IPS-NIHi11 (cell line): ENCODE results near the gene ARNT2.

Experiments
- DNase-seq: peaks from one replicate; pipeline ENCODE4 v3.0.0; 2012; ENCODE audit warnings: mixed read lengths, low spot score

Gene ARNT2

DNA sequence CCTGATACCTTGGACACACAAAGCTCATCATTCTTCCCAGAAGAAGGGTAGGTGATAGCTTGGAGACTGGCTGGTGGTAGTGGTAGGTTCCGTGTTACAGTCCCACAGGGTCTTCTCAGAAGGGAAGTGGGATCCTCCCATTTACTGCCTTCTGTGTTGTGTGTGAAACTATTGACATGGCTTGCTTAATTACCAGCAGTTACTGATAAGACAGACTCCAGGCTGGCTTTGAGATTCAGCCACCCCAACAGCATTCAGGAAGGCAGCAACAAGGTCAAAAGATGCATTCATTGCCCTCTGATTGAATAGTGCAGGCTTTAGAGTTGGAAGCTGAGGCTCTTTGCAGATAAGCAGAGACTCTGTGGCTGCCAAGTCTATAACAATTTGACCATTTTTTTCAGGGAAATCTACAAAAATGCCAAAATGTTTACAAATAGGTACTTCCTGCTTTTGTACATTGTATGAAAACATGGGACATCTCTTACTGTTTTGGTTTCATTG, 7.7 kb downstream of the ARNT2 start:
- DNase-seq: no peak

DNA sequence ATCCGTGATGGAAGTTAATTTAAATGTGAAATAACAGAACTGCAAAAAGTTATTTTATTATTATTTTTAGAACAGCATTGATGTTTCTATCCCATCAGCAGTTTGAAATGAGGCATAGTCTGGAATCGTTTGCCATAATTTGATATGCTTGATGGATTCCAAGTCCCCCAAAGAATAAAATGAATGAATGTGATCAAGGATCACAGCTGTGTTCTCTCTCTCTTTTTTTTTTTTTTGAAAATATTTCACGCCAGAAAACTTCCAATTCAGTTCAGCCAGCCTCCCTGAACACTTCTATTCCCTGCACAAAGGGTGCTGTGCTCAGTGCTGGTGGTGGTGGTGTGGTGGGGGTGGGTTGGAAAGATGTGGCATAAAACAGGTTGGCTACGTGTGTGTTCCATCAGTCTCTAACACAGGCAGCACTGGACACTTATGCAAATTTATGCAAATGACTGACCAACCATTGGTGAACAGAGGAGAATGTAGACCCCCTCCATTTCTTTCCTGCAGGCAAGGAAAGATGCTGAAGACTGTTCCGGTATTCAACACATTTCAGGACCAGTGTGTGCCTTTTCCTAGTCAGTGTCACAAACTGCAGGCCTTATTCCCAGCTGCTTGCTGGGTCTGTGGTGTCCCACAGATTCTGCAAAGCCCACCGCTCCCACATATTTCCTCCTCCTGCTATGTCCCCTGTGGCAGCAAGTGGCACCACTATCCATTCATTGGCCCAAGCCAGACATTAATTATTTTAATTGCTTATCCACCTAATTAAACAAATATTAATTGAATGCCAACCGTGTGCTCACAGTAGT, 10.6 kb downstream of the ARNT2 start:
- no peak for DNase-seq

DNA sequence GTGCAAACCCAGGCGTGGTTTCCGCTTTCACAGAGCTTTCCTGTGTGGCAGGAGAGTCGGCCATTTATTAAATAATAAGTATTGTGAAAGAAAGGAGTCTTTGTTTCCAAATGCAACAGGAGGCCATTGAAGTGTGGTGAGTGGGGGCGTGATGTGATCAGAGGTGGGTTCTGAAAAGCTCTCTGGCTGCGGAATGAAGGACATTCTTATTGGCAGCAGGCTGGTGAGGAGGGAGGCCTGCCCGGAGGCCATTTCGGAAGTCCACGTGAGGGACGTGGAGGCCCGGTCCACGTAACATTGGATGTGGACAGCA, 11.1 kb downstream of the ARNT2 start:
- no peak for DNase-seq

DNA sequence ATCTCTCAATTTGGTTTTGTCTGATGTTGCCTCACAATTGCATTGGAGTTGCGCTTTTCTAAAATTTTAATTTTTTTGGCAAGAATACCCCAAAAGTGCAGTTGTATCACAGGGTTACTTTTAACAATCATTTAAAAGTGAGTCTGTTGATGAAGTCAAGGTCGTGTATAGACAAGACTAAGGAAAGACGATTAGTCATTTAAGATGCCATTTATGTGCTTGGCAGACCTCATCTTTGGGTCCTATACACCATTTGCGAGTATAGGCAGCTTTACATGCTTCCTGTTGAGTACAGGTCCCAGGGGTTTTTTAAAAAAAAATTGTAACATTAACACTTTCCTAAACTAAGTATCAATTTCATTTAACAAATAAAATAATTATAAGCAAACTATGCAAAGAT, 12.5 kb downstream of the ARNT2 start:
- no peak for DNase-seq

DNA sequence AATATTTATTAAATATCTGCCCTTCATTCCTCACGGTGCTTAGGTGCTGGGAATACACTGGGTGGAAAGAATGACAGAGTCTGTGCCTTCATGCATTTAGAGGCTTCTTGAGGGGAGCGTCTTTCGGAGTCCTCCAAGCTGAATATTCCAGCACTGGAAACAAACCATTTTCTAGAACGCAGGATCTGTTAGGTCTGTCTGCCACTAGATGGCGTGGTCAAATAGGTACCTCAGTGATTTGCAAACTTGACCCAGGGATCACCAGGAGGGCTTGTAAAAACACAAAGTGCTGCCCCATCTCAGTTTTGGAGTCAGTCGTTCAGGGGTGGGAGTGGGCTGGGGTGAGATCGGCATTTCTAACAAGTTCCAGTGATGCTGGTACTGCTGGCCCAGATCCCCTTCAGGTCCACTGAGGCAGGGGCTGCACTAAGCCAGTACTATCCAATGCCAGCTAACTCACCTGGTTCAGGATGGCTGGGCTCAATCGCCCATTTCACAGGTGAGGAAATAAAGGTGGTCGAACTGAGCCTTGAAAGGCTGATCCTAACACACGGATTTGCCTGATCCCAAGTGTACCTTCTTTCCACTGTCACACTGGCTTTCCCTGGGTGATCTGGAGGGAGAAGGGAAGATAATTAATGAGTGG, 14.8 kb downstream of the ARNT2 start:
- peak; percentile 56 for DNase-seq

DNA sequence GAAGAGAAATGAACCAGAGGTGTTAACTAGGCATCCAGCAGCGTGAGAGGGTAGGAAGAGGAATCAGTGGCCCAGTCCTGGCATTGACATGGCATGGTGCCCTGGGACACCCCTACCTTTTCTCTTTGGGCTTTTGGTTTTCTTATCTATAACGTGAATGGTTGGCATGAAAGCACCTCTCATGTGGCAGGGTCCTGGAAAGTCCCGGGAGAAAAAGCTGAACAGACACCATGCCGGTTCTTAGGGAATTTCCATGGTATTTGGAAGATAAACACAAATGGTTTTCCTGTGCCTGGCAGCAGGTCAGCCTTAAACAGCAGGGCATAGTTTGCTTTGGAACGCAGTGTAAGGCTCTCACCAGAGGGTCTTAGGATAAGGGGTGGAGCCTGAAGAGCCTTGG, 15.4 kb downstream of the ARNT2 start:
- no peak for DNase-seq

DNA sequence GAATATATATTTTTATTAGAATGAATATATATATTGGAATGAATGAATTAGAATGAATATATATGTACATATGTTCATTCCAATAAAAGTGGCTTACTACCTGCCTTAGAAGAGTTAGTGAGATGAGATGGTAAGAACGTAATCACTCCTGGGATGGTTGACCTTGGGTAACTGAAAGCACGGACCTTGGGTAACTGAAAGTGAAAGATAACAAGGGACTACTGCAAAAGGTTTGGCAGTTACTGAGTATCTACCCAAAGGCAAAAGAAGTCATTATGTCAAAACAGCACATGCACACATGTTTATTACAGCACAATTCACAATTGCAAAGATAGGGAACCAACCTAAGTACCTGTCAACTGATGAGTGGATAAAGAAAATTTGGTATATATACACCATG, 16.5 kb downstream of the ARNT2 start:
- DNase-seq: no peak

DNA sequence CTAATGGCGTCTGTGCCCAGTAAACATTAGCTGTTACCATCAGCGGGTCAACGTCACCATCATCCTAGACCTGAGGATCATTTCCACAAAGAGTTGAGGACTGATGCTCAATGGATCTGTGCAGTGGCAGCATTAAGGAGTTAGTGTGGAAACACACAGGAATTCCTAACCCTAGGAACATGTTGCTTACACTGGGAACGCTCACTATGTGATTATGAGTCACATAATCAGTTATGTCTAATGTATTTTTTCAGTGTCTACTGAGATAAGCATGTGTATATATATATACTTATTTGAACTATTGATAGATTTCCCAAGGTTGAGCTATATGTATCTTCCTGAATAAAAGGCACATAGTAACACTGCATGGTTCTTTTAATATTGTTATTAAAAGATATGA, 19.0 kb downstream of the ARNT2 start:
- DNase-seq: no peak

DNA sequence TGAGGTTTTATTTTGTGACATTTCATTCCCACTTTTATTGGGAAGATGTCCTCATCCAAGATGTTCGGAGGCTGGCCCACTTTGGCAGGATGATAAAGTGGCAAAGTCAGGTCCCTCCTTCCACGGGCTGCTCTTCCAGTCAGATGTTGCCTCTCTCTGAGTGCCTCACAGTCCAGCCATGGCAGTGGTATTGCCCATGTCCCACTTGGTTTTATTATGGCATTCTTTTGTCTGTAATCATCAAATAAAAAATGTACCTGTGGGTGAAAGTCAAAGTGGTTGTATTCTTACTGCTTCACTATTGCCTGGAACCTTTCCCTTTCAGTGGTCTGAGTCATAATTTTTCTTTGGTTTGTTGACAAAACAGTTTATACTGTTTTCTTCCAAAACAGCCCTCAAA, 20.2 kb downstream of the ARNT2 start:
- DNase-seq: no peak

DNA sequence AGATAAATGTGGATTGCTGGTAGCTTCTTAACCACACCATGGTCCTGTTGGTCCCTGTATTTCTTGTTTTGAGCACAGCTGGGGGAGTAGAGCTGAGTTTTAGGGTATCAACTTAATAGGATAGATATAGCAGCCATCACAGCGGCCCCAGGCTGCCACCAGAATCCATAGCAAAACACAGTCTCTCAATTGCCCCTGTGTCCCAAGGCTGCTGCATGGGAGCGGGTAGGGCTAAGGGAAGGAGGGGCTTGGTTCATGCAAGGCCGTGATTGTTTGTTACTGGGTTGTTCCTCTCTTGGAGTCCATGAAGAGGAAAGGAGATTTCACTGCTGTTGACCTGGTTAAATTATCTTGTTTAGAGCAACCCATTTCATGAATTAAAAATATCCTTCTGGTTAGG, 22.1 kb downstream of the ARNT2 start:
- DNase-seq: no peak

DNA sequence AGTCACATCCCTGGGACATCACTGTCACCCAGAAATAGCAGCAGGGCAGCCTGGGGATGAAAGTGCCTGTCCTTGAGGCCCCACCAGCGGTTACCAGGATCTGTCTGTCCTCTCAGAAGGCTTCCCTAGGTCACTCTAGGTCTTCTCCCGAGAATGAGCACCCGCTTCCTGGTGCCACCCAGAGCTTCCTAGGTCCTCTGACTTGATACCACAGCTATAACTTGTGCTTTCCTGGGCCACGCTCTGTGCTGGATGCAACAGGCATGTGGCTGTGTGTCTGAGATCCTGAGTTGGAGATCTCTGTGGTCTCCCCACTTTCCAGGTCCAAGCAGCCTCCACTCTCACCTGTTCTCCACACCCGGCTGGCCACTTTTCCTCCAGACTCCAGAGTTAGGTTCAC, 25.8 kb downstream of the ARNT2 start:
- no peak for DNase-seq

DNA sequence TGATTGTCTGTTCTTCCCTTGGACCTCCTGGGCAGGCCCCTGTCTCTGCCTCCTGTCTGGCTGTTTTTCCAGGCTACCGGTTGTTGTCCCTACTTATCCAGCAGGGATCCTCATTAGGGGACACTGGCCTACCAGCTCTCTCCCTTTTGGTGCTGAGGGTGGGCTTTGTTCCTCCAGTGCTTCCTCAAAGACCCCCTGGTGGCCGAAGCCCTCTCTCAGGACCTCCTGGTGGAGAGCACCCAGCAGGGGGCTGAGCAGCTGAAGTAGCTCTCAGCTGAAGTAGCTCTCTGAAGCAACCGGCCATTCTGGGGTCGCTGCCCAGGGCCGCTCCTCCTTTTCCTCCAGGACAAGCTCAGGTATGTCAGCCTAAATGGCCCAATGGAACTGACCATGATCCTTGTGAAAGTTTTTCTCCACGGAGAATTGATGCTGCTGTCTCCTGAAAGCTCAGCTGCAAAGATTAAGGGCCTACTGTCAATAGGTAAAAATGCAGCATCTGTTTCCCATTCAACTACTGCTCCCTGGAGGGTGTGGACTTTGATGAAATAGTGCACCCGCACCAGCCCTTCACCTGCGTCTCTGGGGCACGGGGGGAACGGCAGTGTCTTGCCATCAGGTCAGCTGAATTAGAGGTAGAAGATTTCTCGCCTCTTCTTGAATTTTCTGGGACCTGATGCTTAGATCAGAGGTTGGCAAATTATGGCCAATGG, 27.6 kb downstream of the ARNT2 start:
- DNase-seq: no peak

DNA sequence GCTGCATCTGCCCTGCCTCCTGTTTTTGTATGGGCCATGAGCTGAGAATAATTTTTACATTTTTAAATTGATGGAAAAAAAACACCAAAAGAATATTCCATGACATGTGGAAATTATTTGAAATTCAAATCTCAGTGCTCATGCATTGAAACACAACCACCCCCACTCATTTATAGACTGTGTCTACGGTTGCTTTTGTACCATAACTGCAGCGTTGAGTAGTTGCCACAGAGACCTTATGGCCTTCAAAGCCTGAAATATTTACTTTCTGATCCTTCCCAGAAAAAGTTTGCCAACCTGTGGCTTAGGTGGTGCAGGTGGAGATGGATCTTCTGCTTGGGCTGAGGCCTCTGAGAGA, 28.1 kb downstream of the ARNT2 start:
- no peak for DNase-seq

DNA sequence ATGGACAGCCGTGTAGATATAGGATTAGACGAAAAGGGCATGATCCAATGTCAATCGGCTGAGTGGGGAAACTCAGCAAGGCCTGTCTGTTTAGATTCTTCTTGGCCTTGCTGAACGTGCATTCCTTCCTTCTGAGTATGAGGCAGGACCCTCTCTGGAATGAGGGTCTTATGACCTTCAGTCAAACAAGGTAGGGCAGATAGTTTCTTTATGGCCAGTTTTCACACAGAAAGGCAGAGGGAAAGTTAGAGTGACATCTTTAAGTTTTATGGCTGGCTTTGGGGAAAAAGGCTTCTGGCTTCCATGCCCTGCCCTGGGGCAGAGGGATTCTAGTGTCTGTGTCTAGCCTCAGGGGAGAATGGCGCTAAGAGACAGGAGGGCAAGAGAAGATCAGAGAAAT, 29.7 kb downstream of the ARNT2 start:
- no peak for DNase-seq

DNA sequence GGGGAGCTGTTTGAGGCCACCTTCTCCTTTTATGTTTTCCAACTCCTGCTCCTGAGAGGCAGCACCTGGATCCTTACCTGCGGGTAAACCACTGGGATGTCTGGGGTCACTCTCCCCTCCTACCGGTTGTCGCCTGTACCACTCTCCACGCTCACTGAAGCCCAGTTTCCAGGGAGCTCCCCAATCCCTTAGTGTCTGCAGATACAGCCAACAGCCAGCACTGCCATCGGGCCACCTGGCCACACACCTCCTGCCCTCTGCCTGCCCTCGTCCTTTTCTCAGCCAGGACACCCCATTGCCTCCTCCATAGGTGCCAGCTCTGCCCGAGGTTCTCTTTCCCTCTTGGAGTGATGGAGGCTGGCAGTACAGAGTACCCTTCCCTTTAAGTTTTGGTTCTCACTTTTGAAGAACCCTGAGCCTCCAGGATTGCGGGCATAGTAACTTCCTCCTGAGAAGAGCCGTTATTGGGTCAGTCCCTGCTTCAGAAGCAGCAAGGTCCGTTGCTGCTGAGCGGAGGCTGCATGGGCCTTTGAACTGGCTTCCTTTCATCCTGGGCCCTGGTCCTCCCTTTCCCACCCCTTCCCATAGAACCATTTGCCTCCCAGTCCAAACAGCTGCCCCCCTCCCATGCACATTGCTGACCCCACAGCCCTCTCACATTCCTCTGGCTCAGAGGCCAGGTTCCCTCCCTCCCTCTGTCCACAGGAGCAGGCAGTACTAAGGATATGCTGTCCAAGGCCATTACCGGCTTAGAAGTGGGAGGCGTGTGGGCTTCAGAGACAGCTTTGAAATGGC, 30.9 kb downstream of the ARNT2 start:
- DNase-seq: no peak

DNA sequence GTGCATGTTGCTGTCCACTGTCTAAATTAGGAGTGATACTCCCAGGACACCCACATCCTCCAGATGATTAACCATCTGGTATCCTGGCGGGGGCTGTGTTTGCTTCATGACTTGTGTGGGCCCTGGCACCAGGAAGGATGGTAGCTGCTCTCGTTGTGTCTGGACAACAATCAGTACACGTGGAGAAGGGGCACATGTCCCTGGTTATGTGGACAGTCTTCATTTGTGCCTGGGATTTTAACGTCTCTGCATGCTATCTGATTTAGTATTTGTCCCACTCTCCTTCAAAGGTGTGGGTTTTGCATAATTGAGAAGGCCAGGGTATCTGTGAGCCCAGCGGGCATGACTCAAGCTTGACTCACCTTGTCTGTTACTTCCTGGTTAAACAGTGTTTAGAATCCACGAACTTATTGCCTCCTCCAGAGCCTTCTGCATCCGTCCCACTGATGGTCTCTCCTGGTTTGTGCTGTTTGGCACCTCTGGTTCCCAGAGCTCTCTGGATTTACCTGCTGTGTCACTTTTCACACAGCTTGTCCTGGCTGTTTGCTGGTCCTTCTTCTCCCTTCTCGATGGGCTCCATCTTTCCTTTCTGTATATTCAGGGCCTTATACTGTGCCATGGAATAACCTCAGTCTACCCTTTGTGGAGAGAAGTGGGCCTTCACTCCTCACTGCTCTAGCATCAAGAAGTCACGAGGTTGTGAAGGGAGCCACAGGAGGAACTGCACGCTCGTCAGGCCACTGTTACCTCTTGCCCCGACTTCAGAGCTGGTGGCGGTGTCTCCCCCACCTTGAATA, 32.5 kb downstream of the ARNT2 start:
- DNase-seq: no peak

DNA sequence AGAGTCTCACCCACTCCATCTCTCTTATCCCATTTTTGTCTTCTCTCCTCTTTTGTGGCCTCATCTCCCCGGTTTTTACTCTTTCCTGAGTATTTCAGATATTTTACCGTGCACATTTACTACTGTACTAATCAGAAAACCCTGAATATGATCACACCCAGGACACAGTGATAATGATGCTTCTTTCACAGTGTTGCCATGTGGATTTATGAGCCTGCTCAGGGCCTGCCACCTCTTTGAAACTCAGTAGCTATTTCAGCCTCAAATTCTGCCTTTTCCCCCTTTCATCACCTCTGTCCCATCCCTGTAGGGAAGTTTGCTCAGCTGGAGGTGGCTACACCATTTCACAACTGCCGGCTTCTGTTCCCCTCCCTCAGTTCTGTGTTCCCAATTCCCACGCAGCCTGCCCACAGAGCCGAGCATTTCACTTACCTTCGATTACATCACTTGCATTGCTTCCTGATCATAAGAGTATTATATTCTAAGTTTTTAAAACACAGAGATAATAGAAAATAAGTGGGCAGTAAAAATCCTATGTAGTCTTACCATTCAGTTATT, 33.2 kb downstream of the ARNT2 start:
- DNase-seq: no peak

DNA sequence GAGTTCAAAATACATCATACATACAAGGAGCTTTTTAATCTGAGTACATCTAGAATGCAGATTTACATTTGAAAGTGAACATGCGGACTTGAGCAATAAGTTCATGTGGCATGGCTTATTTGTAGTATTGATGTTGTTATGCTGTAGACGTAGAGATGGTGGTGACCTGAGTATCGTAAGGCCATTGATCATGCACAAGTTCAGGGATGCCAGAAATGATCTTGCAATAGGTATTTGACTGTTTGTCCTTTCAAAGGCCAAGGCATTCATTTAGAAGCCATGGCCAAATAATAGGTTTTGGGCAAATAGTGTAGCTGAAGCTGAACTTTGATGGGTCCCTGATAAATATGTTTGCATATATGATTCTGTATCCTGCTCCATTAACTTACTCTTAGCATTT, 35.0 kb downstream of the ARNT2 start:
- no peak for DNase-seq

DNA sequence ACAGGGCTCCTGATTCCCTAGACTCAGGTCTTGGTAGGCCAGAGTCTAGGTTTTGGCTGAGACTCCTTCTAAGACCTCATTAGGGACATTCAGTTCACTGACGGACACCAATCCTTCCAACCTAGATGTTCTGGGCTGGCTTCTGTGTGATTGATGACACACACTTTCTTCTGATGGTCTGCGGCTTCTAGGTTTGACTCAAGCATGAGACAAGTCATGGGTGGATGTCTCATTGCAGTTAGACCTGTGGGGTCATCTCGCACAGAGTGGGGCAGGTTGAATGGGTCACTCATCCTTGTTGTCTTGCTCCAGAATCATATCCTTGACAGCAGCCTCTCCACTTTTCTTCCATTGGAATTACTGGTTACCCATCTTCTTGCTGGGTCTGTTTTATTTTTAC, 35.8 kb downstream of the ARNT2 start:
- no peak for DNase-seq

DNA sequence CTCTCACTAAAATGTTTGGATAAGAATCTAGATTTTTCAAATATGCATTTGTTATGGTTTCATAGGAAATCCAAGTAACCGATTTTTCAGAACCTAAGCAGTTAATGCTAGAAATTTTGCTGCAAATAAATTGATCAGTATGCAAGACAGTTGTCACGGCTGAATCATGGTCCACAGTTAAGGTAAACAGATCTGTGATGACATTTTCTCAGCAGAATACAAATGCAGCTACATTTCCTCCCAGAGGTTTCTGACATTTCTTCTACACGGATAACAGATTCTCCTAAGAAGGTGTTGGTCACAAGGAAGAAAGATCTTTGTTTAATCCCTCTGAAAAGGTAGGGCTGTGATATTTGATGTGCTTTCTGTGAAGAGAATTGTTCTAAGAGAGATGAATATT, 36.9 kb downstream of the ARNT2 start:
- no peak for DNase-seq

DNA sequence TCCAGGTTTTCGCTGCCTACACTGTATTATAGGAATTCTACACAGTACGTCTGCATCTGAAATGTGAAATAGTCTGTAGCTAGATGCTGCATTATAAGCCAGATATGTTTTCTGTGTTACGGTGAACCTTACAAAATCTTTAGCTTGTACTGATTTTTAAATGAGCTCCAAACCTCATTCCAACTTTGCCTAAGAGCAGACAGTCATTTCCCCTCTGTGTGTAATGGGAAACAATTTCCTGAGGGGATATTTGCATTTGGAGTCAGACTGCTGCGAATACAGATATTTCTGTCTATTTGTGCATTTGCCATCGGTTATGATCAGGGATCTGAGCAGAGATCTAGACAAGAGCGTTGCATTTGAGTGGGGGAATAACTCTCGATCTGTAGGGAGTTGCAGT, 37.5 kb downstream of the ARNT2 start:
- DNase-seq: no peak
